HG03139 (cell line): ENCODE data around the gene COL4A1.

ENCODE experiments used
- ATAC-seq: cut with Tn5 transposase; IDR thresholded peaks from one replicate; pipeline ENCODE4 v1.9.1; 2021; ENCODE audit not compliant: unreplicated experiment

COL4A1 gene

DNA sequence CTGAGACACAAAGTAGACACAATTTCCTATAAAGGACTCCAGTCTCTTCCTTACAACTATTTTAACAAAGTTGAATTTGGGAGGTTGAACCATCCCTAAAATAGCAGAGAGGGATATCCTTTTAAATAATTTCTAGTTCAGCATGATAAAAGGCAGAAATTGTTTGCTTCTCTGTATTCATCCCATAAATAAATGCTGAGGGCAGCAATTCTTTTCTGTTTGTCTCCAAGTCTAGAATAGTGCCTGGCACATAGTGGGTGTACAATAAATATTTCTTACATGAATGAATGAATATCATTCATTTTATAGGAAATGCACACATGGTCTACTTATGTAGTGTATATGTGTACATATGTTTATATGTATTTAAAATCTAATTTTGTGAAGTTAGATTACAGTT lies 12.3 kb downstream of the COL4A1 start:
- no peak for ATAC-seq

GRCh38 chr13:110294146-110294545 lies 12.8 kb downstream of the COL4A1 start:
- ATAC-seq = no peak

GRCh38 chr13:110293649-110294048 lies 13.3 kb downstream of the COL4A1 start:
- no peak for ATAC-seq

- no peak for ATAC-seq
These were observed 13.9 kb downstream of the COL4A1 start for GRCh38 chr13:110293037-110293436.

DNA sequence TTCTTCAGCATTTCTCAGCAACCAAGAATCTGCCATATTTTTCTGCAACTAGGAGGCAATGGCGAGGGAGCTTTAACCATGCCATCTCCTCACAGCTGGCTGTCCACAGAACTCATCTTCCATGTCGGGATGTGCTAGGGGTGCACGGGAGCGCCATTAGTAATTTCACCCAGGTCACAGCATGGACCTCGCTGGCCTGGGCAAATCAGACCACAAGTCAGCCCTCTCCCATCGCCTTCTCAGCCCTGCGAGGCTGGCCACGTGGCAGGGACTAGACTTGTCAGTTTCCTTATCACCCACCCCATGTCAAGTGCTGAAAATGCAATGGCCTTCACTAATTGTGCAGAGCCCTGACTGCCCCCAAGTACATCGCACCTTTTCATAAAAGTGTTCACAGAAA lies 15.7 kb downstream of the COL4A1 start:
- ATAC-seq = no peak

- no peak for ATAC-seq
These were observed 16.1 kb downstream of the COL4A1 start for GRCh38 chr13:110290826-110291225.

DNA sequence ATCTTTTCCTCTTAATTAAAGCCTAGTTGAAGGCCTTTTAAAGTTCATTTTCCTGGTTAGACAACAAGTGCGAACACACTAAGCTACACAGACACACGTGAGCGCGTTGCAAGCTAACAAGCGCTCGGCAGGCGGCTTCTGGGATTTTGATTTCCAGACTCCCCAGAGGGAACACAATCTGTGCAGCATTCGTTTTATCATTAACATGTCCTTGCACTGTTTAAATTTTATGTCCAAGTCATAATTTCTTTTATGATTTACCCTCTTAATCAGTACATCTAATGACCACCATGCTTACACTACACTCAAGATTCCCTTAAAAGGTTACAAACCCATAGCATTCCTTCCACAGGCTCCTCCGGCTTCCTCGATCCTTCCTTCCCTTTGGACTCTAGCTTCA lies 16.8 kb downstream of the COL4A1 start:
- ATAC-seq = no peak

GRCh38 chr13:110289661-110290060 lies 17.3 kb downstream of the COL4A1 start:
- no peak for ATAC-seq

DNA sequence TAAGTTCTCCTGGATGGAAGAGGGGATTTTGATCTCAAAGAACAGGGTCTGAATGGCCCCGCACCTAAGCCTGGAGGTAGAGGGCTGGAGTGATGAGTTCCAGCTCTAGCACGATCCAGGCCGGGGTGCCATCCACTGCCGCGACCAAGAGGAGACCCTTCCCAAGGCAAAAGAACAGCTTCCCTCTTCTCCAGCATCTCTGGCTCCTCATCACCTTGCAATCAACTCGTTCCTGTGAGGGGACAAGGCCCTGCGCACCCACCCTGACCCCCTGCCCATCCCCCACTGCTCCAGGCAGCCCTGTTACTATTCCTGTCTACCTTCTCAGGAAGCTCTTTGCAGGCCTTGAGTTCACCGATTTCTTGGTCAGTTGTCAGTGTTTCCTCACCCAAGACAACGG lies 17.8 kb downstream of the COL4A1 start:
- no peak for ATAC-seq

DNA sequence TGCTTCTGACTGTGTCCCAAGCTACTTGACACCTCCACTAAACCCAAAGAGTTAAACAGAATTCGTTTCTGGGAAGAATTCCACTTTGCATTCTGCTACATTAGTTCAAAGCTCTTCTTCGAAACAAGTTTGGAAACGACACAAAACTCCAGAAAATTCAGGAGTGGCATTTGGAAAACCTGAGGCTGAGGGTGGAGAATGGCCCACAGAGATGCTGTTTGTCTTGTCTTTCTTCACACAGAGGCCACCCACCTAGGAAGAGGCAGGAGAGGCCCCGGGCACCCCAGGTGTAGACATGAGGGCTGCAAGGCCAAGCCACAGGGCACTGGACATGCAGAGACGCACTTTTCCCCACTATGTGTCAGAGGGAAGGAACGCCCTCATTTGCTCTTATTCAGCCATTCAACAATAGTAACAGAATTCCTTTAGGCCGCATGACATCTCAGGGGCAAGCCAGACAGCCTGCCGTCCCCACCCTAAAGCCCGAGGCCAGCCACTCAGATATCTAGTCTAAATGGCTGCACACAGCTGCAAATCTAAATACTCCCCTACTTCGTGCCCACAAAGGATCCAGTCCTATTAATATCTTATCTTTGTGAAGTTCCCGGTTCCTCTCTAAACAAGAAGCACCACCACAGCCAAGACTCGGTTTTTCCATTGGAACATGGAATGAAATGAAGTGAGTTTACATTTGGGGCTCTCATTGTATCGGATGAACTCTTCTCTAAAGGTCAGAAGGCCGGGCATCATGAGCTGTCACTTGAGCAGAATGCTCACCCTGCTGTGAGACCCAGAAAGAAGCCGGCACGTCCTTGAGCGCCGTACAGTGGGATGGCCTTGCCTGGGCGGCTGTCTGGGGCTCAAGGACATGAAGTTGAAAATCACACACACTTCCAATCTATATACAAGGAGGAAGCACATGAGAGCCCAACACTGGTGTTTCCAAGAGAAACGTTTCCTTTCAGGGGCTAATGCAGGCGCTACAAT lies 19.8 kb downstream of the COL4A1 start:
- ATAC-seq = no peak

- ATAC-seq = no peak
These were observed 20.7 kb downstream of the COL4A1 start for GRCh38 chr13:110285991-110286832.

DNA sequence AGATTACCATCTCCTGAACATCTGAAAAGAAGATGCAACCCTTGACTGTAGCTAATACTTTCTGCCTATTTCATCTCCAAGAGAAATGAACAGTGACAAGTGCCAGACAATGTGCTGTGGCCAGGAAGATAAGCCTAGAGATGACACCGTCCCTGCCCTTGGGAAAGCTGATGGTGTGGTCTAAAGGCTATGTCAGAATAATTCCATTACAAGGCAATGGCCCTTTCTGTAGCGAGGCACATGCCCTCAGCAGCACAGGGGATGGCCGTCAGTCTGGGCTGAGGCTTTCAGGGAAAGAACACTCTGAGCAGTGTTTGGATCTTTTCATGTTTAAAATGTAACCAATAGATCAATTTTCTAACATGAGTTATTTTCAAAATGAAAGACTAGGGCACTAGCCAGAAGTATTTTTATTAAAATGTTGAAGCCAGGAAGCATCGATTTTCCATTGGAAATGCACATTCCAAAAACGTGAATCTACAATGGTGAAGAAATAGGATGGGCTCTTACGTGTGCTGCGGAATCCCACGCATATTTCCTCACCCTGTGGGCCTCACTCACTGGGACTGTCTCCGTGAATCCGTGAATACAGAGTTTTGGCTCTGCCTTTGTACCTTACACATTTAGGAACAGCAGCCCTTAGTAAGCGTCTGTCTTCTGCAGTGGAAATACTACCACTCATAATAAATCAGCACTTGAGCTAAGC lies 22.0 kb downstream of the COL4A1 start:
- ATAC-seq = no peak

DNA sequence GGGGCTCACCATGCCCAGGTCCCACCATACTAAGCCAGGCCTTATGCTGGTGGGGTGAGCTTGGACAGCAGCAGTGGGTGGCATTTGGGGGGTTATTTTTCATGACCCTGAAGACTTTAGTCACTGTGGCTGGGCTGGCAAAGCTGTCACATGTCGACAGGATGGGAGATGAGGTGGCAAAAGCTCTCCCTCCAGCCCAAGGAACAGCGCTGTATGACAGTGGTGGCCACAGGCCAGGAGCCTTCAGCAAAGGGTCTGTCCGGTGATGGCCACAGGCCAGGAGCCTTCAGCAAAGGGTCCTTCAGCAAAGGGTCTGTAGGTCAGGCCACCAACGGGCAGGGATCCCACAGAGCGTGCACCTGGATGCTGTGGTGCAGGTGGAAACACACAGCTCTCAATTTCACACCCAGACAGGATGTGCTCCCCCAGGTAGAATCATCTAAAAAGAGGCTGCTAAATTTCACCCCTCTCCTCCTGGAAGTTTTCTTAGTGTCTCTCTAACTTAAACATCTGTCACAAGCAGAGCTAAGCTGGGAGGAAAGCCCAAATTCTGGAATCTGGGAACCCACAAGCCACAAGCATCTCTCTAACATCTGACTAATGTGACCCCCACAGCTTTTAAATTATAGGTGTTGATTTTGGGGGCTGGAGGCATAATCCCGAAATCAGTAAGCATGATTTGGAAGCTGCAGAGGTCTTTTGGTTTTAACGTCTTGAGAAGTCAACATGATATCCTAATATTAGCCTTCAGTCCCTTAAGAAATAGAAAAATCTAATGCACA lies 23.0 kb downstream of the COL4A1 start:
- no peak for ATAC-seq

GRCh38 chr13:110282316-110282841 lies 24.6 kb downstream of the COL4A1 start:
- ATAC-seq = no peak

DNA sequence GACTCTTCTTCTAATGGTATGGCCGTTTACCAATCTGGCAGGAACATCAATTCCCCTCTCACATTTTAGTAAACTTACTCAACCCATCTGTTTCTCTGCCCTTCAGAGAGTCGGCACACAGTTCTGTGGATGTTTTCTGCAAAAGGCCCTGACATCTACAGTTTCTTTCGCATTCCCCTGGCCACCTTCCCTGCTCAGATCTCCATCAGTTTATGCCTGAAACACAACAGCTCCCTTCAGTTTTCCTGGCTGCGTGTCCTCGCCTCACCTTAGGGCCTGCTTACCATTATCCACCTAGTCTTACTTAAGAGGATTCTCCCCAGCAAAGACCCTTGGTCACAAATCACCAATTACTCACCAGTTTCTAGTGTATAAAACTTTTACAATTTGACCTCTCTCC lies 25.2 kb downstream of the COL4A1 start:
- ATAC-seq = no peak

- no peak for ATAC-seq
These were observed 25.8 kb downstream of the COL4A1 start for GRCh38 chr13:110280985-110281688.

DNA sequence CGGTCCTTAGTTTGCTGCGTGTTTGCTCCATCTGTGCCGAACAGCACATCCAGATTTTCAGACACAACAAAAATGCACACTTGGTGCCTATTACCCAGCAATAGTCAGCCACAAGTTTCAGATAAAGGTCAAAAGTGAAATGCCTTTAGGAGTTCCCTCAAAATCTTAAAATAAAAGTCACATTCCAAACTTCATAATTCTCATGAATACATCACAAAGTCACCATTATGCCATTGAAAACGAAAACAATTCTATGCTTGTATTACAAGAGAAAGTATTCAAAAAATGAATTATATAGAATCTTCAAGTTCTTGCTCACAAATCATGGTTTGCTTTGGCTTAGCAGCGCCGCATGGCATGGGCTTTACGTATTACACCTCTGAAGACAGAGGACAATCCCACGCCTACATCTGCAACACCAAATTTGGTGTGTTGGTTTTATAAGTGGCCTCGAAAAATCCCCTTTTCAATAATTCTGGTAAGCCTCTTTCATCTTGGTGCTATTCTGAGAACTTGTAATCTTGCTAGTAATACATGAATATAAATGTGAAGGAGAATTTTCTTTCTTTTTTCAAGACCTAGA lies 26.6 kb downstream of the COL4A1 start:
- ATAC-seq = no peak

GRCh38 chr13:110279684-110280083 lies 27.3 kb downstream of the COL4A1 start:
- no peak for ATAC-seq

DNA sequence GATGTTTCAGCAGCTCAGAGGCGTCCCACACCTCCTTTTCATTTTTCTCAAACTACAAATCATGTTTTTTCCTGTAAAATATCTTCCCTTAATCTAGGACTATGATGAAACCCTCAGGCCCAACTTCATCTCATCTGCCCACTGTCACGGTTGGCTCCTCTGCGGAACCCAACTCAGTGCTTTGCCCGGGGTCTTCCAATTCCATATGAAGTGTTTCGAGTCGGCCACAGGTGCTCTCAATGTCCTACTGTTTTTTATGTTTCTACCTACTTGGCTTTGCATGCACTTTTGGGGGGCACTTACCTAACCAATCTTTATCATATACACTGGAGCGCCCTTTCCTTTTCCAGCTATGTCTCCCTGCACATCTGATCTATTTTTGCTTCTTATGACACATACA lies 28.1 kb downstream of the COL4A1 start:
- no peak for ATAC-seq
